Muscle of back (tissue), 11 donors: ENCODE data around the gene SLC6A12. TPM values are rescaled to one million over a fixed set of nuclear protein-coding genes. Genes with fewer than 3 reads are reported as not detected.
A peak's percentile ranks its signal among the peaks of the same experiment; 100 is the strongest.

ENCODE experiments used
- DNase-seq, 3 donors: peaks; one replicate each; pipeline versions ENCODE4 v3.0.0 to v3.0.0-alpha.2; 2013
- polyA plus RNA-seq, 10 donors: library from polyadenylated mRNA; unstranded; fragments of 120-200 nt; gene quantifications; one replicate each; pipeline ENCODE4 v1.2.1, GENCODE V29; 2013; ENCODE audit not compliant: insufficient read length in 10 of 10

Gene SLC6A12
- polyA plus RNA-seq, 10 donors, result 0.42 to 1.5 (median 0.65) TPM

DNA sequence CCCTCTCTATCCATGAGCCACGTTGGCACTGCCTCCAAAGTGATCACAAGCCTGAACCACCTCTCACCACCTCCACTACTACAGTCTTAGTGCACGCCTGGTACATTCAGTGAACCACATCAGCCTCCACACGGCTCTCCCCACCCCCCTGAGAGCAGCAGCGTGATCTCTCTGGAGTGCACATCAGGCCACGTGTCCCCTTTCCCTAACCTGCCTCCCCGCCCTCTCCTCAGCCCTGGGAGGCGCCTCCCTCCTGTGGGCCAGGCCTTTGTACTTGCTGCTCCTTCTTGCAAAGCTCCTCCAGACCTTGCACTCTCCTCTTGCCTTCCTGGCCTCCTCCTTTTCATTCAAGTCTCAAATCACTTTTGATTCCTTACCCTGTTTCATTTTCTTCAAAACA, 49.8 kb downstream of the SLC6A12 start:
- DNase-seq, result no peak

DNA sequence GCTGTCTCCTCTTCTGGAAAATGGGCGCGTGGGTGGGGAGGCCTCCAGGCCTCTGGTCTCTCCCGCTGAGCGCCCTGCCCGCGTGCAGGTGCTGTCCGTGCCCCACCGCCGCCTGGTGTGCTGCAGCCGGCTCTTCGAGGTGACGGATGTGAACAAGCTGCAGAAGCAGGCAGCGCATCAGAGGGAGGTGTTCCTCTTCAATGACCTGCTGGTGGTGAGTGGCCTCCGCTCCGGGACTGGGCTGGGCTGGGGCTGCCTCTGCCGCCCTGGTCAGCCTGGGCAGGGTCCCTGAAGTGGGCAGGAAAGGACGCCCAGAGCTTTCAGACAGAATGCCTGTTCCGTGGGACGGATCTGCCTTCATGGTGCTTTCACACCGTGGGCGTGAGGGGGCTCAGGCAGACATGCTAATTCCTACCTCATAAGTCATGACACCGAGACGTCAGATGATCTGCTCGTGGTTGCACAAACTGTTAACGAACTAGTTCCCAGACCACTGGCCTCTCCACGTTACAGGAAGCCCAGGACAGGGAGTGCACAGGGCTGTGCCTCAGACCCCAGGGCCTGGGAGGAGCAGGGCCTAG, 50.5 kb downstream of the SLC6A12 start:
- no peak for DNase-seq

DNA sequence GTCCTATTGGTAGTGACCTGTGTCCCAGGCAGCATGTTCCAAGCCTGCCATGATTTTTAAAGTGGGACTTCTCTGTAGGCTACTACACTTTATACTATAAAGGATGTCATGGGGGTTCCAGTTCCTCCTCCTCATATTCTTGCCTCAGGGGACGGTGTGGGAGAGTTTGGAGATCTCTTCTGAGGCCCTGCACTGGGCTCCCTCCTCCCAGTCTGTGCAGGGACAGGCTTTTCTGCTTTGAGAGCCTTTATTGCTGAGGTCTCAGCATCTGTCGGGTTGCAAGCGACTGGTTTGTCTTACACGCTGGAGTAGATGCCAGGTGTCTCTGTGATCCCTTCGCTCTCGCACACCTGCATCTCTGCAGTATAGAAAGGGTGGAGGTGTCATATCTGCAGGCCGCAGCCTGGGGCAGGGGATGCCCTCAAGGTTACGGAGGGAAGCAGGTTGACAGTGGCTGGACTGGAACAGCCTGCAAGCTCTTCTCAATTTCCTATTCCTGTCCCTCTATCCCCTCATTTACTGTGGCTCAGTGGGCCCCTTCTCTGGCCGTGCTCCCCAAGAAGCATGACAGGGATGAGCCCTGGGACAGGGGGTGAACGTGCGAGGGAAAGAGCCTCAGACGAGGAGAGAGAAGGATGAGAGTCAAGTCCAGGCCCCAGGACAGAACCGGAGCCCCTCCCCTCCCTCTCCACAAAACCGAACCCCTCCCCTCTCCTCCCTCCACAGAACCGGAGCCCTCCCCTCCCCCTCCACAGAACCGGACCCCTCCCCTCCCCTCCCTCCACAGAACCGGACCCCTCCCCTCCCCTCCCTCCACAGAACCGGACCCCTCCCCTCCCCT, 51.3 kb downstream of the SLC6A12 start:
- DNase-seq, result no peak

DNA sequence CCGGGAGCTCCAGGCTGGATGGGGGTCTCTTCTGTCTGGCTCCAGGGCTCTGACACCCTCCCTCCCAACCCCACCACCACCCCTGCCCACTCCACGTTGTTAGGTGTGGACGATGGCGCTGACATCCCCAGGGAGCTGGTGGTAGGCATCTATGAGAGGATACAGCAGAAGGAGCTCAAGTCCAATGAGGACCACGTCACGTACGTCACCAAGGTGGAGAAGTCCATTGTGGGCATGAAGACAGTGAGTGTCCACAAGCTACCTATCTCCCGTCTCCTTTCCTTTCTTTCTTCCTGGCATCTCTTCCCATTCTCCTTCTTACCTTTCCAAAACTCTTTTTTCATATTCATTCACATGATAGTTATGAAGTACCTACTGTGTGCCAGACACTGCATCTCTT, 52.1 kb downstream of the SLC6A12 start:
- no peak for DNase-seq

DNA sequence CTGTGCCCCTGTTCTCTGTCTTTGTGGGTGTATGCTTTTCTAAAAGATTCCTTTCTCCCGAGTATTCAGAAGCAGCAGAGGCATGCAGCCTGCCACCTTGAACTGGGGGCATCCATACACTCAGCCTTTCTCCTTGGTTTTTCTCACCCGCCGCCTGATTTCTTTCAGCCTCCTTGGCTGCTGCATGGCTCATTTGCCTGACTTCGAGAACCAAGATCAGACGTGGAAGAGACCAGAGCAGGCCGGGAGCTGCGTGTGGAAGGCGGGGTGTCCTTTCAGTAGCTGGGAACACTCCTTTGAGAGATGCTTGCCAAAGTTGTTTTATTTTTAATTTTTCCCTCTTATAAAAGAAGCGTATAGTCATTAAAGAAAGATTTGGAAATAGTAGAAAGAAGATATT, 53.1 kb downstream of the SLC6A12 start:
- DNase-seq, result no peak

DNA sequence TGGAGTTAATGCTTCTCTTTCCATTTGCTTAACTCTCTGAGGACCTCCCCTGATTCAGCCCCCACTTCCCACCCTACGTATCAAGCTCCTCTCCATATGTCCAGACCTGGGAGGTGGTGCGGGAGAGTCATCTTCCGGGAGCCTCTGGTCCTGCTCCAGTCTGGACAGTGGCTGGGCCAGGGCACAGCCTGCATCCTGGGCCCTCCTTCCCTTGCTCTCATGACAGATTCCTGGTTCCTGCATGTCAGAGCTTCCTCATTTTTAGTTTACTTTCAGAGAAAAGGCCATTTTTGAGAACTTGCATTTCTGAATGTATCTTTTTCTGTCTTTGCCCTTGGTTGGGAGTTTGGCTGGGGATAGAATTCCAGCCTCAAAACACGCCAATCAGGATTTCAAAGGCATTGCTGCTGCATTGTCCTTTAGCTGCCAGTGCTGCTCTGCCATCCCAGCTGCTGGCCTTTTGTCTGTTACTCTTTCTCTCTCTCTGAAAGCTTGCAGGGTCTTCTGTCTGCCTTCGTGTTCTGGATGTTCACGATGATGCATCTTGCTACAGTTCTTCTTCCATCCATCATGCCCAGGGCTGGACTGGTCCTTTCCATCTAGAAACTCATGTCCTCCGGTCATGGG, 54.7 kb downstream of the SLC6A12 start:
- DNase-seq, result no peak

DNA sequence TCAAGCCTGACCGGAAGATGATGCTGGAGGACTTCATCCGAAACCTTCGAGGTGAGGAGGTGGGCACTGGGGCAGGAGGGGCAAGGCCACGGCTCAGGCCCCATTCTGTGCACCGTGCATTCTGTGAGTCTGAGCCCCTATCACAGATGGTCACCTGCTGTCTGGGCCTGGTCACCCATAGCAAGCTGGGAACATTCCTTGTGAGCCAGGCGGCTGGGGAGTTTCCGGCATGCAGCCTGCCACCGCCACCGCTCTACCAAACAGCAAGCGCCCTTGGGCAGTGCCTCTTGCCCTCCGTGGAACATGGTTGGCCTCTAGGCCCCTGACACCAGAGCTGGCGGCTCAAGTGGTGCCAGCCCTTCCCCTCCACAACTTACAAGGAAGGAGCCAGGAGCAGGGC, 56.3 kb downstream of the SLC6A12 start:
- no peak for DNase-seq

DNA sequence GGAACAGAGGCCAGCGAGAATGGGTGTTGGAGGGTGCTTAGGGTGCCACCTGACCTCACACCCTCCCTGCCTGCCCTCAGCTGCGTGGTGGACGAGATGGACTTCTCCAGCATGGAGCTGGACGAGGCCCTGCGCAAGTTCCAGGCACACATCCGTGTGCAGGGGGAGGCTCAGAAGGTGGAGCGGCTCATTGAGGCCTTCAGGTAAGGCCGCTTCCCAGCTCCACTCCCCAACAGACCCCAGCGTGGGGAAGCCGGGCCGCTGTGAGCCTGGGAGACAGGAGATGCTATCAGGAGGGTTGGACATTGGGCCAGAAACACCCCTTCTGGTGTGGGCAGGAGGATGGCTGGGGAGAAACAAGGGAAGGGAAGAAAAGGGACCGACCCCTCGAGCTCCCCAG, 57.0 kb downstream of the SLC6A12 start:
- DNase-seq, result no peak

DNA sequence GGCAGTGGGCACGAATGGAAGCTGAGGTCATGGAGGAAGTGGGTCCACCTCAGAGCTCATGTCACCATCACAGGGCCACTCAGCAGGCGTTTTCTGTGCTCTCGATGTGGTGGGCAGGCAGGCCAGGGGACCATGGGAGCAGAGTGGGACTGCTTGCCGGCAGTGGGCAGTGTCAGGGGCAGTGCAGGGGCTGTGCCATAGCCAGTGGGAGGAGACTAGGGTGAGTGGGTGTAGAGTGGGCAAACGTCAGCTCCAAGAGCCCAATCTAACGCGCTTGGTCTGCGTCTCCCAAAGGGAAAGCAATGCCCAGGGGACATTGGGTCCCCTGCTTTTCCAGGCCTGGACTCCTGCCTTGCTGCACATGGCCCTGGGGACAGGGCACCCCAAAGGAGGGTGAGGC, 58.3 kb downstream of the SLC6A12 start:
- no peak for DNase-seq

DNA sequence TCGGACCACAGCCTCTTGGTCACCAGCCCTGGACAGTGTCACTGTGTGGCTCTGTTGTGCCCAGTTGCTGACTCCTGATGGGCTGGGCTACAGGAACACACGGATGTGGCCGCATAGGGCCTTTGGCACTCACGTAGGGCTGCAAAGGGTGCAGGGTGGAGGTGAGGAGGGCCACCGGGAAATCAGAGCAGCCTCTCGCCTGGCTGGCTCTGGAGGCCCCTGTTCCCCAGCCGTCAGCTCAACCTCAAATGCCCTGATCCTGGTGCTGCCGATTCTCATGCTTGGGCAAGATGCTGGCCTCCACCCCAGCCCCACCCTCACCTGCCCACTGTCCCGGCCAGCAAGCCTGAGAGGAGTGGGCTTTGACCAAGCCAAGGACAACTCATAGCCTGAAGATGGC, 59.0 kb downstream of the SLC6A12 start:
- DNase-seq, result no peak

DNA sequence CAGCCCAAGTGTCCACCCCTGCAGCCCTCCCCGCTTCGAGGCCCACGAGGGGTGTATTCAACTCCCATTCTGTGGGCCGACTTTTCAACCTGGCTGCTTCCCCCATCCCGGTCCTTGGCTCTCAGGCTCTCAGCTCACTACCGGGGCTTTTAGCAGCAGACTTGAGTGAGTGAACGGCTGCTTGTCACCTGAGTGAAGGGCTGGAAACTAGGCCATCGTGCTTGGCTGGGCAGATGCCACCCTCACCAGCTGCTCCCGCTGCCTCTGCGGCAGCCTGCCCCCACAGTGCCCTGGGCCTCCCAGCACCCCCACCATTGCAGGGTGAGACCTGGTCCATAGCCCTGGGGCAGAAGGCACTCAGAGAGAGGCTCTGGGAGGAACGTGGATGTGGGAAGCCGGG, 59.9 kb downstream of the SLC6A12 start:
- no peak for DNase-seq

DNA sequence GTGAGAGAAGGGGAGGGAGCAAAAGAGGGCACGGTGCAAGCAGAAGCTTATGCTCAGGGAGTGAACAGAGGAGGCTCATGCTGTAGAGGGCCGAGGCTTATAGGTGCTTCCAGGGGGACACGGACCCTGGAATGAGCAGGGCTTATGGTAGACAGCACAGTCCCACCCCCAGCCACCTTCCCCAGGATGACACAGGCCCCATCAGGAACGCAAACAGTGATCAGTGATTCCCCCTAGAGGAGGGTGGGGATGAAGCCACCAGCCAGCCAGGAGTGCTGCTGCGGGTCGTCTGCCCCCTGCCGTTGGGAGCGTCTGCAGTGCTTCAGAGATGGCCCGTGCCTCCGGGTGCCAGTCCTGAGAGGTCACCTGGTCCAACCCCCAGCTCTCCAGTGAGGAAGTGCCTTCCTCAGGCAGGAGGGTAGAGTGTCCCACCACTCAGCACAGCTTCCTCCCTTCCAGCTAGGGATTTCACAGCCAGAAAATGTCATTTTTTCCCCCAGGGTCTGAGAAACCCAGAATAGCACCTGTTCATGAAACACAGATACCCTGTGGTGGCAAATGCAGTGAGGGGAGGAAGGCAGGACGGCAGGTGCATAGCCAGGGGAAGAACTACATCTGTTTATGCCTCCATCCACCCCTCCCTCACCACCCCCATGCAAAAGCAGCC, 60.7 kb downstream of the SLC6A12 start:
- peak in 1 of 3 donors; percentile 47 for DNase-seq

DNA sequence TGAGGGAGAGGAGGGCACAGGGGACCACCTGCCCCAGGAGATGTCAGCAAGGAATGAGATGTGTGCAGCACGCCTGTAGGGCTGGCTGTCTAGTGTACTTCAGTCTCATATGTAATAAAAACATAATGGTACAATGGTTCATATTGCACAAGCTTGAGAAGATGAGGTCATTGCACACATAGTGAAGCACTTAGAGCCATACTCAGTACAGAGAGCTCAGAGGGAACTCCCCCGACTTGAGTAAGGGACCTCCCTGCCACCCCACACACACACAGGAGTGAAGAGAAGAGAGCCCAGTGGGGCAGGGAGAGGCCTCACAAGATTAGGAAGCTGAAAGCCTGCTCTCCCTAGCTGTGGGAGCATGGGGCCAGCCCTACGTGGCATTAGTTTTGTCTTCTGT, 61.5 kb downstream of the SLC6A12 start:
- no peak for DNase-seq

DNA sequence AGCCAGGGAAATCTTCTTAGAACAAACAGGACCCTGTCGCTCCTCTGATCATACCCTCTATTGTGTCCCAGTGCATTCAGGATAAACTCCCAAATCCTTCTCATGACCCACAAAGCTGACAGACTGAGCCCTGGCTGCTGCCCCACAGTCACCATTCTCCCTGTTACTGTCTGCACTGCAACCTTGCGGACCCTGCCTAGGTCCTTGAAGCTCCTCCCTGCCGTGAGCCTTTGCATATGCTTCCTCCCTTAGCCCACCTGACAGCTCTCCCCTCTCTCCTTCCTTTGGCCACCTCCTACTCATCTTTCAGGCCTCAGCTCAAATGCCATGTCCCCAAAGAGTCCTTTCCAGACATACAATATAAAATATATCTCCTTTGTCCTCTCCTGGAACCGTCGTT, 62.4 kb downstream of the SLC6A12 start:
- no peak for DNase-seq

DNA sequence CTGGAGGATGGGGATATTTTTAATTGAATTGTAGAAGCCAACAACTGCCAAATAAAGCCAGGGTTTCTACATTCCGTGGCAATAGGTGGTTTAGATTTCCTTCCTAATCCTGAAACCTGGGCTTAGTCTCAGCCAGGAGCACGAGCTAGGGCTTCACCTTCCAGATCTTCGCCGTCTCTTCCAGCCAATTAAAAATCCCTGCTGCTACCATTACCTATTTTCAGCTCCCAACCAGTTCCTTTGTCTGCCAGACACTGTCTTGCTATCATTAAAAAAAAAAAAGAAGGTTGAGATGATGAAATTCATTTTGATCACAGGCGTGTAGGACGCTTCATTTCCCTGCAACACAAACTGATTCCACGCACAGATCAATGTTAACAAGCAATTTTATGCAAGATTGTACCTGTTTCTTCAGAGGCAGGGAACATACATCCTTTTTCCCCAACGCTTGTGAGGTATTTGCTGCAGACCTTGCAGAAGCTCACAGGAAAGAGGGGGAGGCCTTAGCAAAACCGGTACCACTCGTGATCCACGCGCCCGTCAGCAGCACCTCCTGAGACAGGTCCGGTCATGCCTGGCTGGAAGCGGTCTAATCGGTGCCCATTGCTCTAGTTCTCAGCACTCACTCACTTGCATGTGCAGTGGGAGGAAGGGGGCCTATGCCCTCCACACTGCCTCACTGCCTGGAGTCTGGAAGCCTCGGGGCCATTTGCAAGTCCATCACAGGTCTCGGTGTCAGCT, 65.1 kb downstream of the SLC6A12 start:
- DNase-seq, result no peak

DNA sequence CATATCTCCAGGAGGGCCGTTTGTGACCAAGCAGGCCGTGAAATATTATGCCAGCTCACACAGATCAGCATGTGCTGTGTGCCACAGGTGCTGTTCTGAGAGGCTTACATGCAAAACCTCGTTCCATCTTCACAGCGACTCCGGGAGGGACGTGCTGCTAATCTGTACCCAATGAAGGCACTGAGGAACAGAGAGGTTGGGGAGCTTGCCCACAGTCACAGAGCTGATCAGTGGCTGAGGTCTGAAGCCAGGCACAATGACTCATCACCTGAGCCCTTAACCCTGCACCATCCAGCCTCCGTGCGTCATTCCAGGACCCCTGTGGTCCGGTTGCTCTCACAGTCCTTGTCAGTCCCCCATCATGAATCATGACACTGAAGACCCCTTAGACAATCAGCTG, 66.7 kb downstream of the SLC6A12 start:
- DNase-seq, result no peak

DNA sequence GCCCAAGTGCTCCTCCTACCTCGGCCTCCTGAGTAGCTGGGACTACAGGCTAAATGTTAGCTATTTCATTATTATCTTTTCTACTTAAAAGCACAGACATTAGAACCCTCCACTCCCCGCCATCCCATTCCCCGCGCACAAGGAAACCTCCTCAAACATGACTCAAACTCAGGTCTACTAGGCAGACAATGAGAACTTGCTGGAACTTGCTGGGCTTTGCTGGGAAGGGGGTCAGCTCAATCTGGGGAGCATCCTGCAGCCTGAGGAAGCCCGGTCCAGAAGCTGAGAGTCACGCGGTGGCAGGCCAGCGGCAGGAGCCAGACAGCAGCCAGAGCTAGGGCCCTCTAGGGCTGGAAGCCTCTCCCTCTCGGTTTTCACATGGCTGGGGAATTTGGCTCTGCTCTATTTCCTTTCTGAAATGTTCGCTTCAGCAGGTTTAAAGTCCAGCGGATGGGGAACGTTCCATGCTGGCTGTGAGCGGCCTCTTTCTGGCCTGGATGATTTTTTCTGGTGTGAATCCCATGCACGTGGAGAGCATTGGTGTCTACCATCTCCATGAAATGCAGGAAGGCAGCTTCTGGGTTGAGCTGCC, 68.5 kb downstream of the SLC6A12 start:
- DNase-seq, result peak in 1 of 3 donors; percentile 39

DNA sequence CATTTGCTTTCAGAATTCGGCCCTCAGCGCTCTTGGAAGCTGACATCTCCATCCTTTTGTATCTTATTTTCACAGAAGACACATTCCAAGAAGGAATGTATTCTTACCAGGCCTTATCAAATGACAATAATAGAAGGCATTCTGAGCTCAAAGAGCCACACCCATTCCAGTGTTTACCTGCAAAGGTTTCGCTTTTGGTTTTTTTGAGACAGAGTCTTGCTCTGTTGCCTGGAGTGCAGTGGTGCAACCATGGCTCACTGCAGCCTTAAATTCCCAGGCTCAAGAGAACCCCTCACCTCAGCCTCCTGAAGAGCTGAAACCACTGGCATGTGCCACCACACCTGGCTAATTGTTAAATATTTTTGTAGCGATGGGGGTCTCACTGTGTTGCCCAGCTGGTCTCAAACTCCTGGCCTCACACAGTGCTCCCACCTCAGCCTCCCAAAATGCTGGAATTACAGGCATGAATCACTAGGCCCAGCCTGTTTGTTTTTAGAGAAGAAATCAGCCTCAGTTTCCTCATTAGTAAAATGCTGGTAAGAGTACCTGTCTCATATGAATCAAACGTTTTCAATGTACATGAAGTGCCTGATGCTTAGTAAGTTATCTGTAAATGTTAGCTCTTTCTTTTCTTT, 69.2 kb downstream of the SLC6A12 start:
- DNase-seq, result no peak

DNA sequence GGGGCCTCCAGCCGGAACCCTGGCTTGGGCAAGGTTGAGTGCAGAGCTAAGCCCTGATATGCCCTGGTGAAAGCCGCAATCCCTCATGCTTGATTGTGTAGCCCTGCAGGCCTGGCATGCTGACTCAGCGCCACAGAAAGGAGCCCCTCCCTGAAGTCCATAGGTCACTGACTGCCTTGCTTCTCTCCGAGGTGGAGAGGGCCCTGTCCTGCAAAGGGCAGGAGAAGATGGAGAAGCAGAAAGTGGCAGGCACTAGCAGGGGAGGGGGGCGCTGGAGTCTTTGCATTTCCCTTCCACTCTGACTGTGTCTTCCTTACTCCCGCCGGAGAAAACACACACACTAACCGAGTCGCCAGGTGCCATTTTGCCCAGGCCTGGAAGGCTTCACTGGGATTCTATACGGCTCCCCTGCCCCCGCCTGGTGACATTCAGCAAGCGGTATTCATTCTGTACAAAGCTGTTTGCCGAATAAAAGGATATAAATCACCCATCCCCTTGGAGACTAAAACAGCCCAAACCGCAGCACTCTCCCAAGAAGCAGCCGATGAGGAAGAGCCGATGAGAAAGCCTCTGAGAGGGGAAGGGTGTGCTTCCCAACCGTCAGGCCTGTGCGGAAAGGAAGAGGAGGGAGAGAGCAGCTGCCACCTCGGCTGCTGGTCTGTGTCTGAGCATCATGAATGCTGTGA, 69.8 kb downstream of the SLC6A12 start:
- DNase-seq, result no peak

DNA sequence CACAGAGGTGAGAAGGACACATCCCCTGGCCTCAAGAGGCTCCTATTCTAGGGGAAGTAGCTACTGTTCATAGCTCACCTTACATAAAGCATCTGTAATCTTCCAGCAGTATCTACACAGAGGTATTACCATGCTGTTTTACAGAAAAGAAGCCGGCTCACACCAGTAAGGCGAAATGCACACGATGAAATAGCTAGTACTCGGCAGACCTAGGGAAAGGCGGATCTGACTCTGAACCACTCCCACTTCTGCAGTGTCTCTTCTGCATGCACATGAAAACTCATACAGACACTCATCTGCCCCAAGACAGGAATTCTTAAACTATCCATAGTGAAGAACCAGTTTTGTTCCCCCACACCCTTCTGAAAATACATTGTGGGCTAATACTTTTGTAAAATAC, 73.8 kb downstream of the SLC6A12 start:
- no peak for DNase-seq
